ENCODE results near the gene INVS.

DNA sequence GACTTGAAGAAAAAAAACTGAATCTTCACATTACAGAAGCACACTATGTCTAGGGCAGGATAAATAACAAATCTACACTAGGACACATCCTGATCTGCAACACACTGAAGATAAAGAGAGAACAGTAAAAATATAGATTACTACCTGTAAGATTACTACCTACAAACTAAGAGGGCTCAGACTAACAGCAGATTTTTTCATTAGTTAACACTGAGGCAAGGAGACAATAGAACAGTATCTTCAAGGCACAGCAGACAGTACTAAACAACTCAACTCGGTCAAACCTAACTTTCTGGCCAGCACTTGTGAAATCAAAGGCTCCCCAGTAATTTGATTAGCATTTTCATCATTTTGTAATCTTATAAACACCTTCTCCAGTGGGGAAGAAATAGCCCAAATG, 207.2 kb downstream of the INVS start:
- TF ChIP-seq, protein P1, sequence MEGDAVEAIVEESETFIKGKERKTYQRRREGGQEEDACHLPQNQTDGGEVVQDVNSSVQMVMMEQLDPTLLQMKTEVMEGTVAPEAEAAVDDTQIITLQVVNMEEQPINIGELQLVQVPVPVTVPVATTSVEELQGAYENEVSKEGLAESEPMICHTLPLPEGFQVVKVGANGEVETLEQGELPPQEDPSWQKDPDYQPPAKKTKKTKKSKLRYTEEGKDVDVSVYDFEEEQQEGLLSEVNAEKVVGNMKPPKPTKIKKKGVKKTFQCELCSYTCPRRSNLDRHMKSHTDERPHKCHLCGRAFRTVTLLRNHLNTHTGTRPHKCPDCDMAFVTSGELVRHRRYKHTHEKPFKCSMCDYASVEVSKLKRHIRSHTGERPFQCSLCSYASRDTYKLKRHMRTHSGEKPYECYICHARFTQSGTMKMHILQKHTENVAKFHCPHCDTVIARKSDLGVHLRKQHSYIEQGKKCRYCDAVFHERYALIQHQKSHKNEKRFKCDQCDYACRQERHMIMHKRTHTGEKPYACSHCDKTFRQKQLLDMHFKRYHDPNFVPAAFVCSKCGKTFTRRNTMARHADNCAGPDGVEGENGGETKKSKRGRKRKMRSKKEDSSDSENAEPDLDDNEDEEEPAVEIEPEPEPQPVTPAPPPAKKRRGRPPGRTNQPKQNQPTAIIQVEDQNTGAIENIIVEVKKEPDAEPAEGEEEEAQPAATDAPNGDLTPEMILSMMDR (conservative IDR thresholded peaks at IDR 0.05; ENCODE audit: low read length), result no peak
- TF ChIP-seq EZH2phosphoT487 (IDR thresholded peaks at IDR 0.05; ENCODE audit: borderline replicate concordance, low read depth, low read length), result no peak

Measured in OCI-LY7 (cell line).